LNCAP (cell line): ENCODE measurements around the gene PRKCH.

ENCODE experiments used
- CTCF ChIP-seq: fragments of 450-650 bp; IDR thresholded peaks from 2 replicates; pipeline ENCODE4 v1.5.1; 2017; ENCODE audit warnings: mild to moderate bottlenecking

PRKCH gene

GRCh38 chr14:61598980-61599379 is 277.6 kb downstream of the PRKCH start:
- TF ChIP-seq CTCF: no peak

GRCh38 chr14:61599942-61600341 is 278.6 kb downstream of the PRKCH start:
- TF ChIP-seq CTCF: no peak
